Measurements from ENCODE around the gene YOD1.
"Not testable (repeated sequence)": the region's sequence is repeated elsewhere in the genome, so short reads cannot be mapped to it uniquely, and the experiment has no call there.

Gene YOD1

GRCh38 chr1:207047505-207047904 lies 3.5 kb downstream of the YOD1 start:
- DNase-seq = no peak

GRCh38 chr1:207045453-207045852 lies 5.6 kb downstream of the YOD1 start:
- no peak for DNase-seq

DNA sequence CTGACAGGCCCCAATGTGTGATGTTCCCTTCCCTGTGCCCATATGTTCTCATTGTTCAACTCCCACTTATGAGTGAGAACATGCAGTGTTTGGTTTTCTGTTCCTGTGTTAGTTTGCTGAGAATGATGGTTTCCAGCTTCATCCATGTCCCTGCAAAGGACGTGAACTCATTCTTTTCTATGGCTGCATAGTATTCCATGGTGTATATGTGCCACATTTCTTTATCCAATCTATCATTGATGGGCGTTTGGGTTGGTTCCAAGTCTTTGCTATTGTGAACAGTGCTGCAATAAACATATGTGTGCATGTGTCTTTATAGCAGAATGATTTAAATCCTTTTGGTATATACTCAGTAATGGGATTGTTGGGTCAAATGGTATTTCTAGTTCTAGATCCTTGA lies 9.6 kb downstream of the YOD1 start:
- not testable (repeated sequence) for DNase-seq

DNA sequence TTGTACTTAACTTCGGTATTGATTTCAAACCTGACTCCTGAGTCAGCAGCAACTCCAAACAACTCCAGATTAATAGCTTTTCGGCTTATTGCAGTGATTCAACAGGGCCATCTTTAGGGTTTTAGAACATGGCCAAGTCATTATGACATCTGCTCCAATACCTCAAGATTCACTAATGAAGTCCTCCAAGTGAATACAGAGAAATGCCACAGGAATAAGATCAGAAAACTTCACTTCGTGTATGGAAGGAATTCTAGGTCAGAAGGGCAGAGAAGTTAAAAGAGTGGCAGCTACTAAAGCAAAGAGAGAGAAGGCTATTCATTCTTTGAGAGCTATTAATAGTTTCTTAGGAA lies 10.9 kb downstream of the YOD1 start:
- no peak for DNase-seq

- no peak for DNase-seq
These were observed 11.4 kb downstream of the YOD1 start for GRCh38 chr1:207039380-207040180.

GRCh38 chr1:207036865-207037264 lies 14.1 kb downstream of the YOD1 start:
- DNase-seq = no peak

DNA sequence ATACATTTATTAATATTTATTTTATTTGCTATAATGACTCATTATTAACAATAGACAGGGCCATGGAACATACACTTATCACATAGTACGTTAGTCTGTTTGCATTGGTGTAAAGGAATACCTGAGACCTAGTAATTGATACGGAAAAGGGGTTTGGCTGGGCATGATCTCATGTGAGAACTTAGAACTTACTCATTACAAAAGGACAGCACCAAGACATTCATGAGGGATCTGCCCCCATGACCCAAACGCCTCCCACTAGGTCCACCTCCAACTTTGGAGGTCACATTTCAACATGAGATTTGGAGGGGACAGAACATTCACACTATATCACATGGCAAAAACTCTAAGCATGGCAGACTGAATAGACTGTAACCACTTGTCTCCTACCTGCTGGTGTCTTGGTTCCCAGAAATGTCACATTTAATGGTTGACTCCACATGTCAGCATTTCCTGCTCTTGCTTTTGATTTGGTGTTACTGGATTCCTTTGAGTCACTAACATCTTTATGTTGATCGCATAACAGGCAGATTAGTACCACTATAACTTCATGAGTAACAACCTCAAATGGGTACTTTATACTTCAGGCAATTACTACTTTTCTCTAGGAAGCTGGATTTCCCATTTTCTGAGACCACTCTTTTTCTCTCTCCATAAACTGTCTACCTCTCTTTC lies 15.0 kb downstream of the YOD1 start:
- DNase-seq = no peak

DNA sequence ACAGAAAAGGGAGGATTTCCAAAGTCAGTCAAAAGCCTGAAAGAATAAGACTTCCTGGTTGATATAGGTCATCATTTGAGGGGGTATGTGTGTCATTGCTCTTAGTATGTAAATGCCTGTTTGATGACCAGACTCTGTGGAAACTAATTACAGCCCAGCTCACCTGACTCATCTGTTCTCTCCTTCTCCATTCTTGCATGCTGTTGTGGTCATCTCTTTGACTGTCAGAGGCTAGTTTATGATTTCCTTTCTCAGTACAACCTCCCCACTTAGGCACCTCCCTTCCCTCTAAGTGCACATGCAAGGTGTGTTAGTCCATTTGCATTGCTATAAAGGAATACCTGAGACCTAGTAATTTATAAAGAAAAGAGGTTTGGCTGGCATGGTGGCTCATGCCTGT lies 16.0 kb downstream of the YOD1 start:
- DNase-seq = no peak

DNA sequence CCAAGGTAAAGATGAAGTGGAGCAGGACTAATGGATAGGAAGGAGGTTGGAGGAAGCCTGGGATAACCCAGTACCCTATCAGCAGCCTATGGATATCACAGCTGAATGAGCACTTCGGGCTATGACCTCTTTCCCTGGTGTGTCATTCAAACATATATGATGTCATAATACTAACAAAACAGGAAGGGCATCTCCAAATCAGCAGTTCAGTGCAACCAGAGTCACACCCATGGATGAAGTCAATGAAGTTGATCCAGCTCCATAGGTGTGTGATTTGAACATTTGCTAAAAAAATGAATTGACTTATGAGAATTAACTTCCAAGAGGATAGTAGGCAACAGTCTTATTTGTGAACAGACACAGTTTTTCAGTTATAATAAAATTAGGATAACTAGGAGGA lies 16.8 kb downstream of the YOD1 start:
- DNase-seq = no peak

GRCh38 chr1:207033302-207033701 lies 17.7 kb downstream of the YOD1 start:
- DNase-seq = no peak

DNA sequence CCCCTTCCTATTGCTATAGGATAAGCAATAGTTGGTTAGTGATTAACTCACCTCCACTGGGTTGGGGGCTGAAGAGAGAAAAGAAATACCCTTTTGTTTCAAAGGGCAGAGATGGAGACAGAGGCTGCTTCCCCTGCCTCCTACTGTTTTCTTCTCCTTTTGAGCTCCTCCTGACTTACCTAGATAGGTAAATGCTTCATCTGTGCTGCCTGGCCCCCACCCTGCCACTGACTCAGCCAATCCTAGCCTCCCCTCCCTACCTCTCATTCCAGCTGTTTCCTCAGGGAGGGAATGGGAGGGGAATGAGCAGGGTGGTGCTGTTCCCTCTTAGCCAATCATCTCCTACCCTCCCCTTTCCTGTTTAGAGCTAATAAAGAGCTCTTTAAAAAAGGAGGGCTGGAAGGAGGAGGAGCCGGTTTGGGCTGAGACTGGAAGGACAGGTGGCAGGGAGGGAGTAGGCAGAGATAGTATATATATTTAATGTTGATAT lies 18.4 kb downstream of the YOD1 start, which contains the start of gene C1orf116:
C1orf116 (minus strand) TSS at position 229 of the 490 bp plus-strand sequence. CDS start 5,158 bp downstream, outside the sequence.
- no peak for DNase-seq

DNA sequence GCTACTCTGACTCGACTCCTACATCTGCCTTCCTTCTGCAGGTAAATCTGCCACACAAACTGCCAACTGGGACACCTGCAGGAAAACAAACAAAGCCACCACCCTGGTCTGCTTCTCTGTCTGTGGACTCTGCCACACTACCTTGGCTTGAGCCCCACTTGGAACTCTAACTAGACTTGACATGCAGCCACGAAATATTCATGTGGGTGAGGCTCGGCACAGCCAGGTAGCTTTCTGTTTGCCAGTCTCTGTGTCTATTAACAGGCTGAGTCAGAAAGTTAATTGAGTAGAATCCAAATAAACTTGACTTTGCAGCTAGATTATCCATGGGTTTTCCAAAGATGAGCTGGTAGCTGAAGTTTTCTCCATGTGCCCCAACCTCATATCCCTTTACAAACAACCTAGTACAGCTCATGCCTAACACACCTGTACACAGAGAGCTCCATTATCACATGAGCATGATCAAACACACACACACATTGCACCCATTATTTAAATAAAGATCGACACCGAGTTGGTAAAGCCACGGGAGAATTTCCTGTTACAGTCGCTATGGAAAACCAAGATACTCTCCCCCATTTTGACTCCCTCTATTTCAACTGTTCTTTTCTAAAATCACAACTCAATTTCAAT lies 19.3 kb downstream of the YOD1 start:
- DNase-seq = no peak

DNA sequence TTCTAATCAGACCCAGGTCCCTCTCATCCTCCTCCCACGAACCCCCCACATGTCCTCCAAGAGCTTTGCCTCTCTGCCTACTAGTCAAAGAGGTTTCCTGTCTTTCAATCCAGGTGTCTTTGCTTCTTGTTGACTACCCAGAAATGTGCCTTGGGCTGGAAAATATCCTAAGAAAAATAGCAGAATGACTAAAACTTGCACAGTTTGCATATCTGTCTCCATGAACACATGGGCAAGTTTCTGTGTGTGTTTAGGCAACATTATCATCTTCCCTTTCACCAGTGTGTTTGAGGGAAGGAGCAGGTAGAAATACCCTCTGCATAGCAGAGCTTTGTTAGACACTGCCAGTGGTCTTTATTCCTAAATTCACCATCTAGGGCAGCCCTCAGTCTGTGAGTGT lies 20.0 kb downstream of the YOD1 start:
- DNase-seq = no peak

DNA sequence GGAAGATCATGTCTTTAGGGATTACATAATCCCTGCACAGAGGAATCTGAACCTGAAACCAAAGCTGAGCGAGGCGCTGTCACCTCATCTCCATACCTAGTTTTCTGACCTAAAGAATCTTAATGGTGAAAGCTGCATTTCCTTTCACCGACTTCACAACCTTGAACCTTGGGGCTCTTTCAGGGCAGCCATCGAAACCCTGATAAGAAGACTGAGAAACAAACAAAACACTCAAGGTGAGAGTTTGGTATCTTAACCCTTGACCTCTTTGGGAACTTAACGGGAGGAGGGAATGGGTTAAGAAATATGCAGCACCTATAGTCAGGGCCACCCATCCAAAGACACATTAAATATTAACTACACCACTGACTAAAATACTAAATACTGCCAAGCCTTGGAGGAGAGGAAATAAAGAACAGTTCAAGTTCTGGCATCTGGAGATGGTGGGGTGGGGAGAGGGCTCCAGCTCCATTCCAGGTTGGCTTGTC lies 20.4 kb downstream of the YOD1 start:
- DNase-seq = no peak

- peak; percentile 86 for DNase-seq
These were observed 21.1 kb downstream of the YOD1 start for GRCh38 chr1:207029701-207030521.

GRCh38 chr1:207028884-207029650 lies 21.9 kb downstream of the YOD1 start:
- DNase-seq = no peak

DNA sequence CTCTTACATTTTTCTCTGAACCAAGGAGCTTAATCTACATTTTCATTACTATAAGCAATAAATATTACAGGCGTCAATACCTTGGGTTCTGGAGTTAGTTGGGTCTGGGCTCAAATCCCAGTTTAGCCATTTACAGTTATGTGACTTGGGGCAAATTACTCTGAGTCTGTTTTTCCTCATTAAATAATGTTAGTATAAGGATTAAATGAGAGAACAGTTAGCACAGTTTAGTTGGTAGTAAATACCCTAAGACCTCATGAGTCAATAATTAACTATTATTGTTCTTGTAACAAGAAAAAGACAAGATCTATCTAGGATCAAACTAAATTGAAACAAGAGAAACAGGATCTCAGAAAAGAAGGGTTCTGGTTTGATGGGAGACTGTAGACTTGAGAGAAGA lies 23.1 kb downstream of the YOD1 start:
- DNase-seq = no peak

DNA sequence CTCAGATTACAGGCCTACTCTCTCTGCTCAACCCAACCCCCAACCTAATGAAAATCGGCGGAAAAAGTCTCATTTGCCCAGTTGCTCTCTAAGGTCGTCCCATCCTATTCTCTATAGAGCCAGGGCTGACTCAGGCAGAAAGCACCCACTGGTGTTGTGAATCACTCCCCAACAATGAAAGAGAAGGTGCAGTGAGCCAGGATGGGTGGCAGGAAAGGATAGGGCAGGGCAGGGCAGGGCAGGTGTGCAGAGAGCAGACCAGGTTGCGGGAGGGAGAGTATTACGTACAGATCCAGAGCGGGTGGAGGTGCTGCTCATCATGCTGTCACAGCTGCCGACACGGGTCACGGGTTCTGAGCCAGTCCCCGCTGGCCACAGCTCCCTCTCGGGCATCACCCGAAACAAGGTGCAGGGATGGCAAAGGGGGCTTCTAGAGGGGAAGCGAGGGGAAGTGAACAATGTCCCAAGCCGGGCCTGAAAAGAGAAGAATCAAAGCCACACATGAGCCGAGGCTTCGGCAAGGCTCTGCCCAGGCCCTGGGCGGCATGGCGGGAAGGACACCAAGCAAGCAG lies 23.7 kb downstream of the YOD1 start:
- DNase-seq = no peak

GRCh38 chr1:207026104-207026534 lies 24.9 kb downstream of the YOD1 start:
- no peak for DNase-seq

DNA sequence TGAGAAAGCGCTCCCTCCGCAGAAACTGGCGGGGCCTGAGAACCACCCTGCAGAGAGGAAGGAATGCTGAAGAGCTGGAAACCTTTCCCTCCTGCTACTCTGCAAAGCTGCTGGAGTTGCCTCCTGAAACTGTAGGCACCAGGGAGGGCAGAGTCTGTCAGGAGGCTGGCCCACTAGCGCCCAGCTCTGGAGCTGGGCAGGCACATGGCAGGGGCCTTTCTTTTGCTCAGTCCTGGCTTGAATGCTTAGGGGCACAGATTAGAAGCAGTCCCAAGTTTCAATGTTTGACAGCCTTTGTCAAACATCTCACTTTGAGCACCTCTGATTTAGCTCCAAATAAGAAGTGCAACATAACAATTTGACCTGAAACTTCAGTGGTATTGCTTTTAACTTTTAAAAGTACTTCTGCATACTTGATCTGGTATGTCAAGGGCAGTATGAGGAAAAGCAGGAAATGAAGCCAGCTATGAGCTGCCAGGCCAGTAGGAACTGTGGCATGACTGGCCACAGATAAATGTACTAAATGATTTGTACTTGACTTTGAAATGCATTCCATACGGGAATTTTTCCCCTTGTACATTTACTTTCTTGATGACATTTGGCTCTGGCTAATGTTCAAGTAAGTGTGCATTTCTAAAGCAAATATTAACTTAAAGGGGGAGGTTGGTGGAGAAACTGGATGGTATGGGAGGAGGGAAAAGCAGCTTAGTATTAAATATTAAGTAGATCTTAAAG lies 25.7 kb downstream of the YOD1 start:
- no peak for DNase-seq

Data from NCI-H2227 treated with DMSO at 0.1 percent for 48 hours (cell line).